ENCODE results near the gene HNRNPA1.

Gene HNRNPA1

GRCh38 chr12:54333420-54334034 is 53.0 kb downstream of the HNRNPA1 start:
- H3K9ac ChIP-seq (ENCODE audit: low read depth, low read length) = no peak overlapping the region
- H3K4me1 ChIP-seq (ENCODE audit: insufficient read depth, low read length) = no peaks in the 10 kb centered on the region
- H4K20me1 ChIP-seq (ENCODE audit: insufficient read depth, low read length) = no peaks in the 10 kb centered on the region; the same call in 1 of the 2 replicates
- no peak overlapping the region for H3K27ac ChIP-seq (ENCODE audit: low read length)
- H3K4me3 ChIP-seq (ENCODE audit: low read depth in 1 of 2, low read length in 2 of 2) = no peak overlapping the region
- peaks cover 8% of the 10 kb centered on the region for H3K36me3 ChIP-seq (ENCODE audit: insufficient read depth, low read length)
- no peaks in the 10 kb centered on the region for H3K27me3 ChIP-seq (ENCODE audit: insufficient read depth, low read length, poor library complexity)
- DNase-seq = no peak
- H2AFZ ChIP-seq (ENCODE audit: low read depth, low read length) = no peak overlapping the region
- no peak for ATAC-seq (ENCODE audit: insufficient read depth, low read depth)
- H3K4me2 ChIP-seq (ENCODE audit: insufficient read depth, low read length) = no peak overlapping the region
- no peaks in the 10 kb centered on the region for H3K9me3 ChIP-seq (ENCODE audit: insufficient read depth, low read length, severe bottlenecking)
- TF ChIP-seq, protein P1, sequence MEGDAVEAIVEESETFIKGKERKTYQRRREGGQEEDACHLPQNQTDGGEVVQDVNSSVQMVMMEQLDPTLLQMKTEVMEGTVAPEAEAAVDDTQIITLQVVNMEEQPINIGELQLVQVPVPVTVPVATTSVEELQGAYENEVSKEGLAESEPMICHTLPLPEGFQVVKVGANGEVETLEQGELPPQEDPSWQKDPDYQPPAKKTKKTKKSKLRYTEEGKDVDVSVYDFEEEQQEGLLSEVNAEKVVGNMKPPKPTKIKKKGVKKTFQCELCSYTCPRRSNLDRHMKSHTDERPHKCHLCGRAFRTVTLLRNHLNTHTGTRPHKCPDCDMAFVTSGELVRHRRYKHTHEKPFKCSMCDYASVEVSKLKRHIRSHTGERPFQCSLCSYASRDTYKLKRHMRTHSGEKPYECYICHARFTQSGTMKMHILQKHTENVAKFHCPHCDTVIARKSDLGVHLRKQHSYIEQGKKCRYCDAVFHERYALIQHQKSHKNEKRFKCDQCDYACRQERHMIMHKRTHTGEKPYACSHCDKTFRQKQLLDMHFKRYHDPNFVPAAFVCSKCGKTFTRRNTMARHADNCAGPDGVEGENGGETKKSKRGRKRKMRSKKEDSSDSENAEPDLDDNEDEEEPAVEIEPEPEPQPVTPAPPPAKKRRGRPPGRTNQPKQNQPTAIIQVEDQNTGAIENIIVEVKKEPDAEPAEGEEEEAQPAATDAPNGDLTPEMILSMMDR (IDR thresholded peaks at IDR 0.05; ENCODE audit: borderline replicate concordance, extremely low read depth, low read length, poor library complexity, severe bottlenecking) = no peak
- no peak for TF ChIP-seq EZH2 (IDR thresholded peaks at IDR 0.05; ENCODE audit: borderline replicate concordance, low read depth, low read length, severe bottlenecking)
- peaks cover 76% of the 10 kb centered on the region for H3K79me2 ChIP-seq (ENCODE audit: insufficient read depth, low read length)
